Hepatocyte (in vitro differentiated cells): ENCODE data around the gene CORIN. TPM values are rescaled to one million over a fixed set of nuclear protein-coding genes. Genes with fewer than 3 reads are reported as not detected.

Experiments used
- DNase-seq: peaks from one replicate; pipeline ENCODE4 v3.0.0-alpha.2; 2016; ENCODE audit warnings: low spot score
- H2AFZ ChIP-seq: fragments of 200-600 bp; sonication (generic); 2 replicates; pipeline ENCODE4 v1.6.0; 2016; ENCODE audit warnings: antibody characterized with exemption, mild to moderate bottlenecking
- H3K27ac ChIP-seq: fragments of 200-600 bp; sonication (generic); 2 replicates; pipeline ENCODE4 v1.5.1; 2016; ENCODE audit warnings: mild to moderate bottlenecking
- H3K27me3 ChIP-seq: fragments of 200-600 bp; sonication (generic); 2 replicates; pipeline ENCODE4 v1.6.1; 2016
- H3K36me3 ChIP-seq: fragments of 200-600 bp; sonication (generic); replicated peaks from 2 replicates; pipeline ENCODE4 v1.5.1; 2016; ENCODE audit warnings: low read depth; ENCODE audit not compliant: insufficient read depth
- H3K4me1 ChIP-seq: fragments of 200-600 bp; sonication (generic); 2 replicates; pipeline ENCODE4 v1.5.1; 2016; ENCODE audit warnings: mild to moderate bottlenecking, moderate library complexity; ENCODE audit not compliant: insufficient read depth
- H3K4me2 ChIP-seq: fragments of 200-600 bp; sonication (generic); 2 replicates; pipeline ENCODE4 v1.6.0; 2016
- H3K4me3 ChIP-seq: fragments of 200-600 bp; sonication (generic); 2 replicates; pipeline ENCODE4 v1.5.1; 2016; ENCODE audit warnings: mild to moderate bottlenecking
- H3K79me2 ChIP-seq: fragments of 200-600 bp; sonication (generic); 2 replicates; pipeline ENCODE4 v1.6.0; 2017; ENCODE audit warnings: mild to moderate bottlenecking
- H3K9me2 ChIP-seq: fragments of 200-600 bp; sonication (generic); replicated peaks from 2 replicates; pipeline ENCODE4 v1.6.0; 2017; ENCODE audit warnings: mild to moderate bottlenecking; ENCODE audit not compliant: insufficient read depth
- H3K9me3 ChIP-seq: fragments of 200-600 bp; sonication (generic); 2 replicates; pipeline ENCODE4 v1.5.1; 2016; ENCODE audit warnings: low read depth, mild to moderate bottlenecking
- H4K20me1 ChIP-seq: fragments of 200-600 bp; sonication (generic); 2 replicates; pipeline ENCODE4 v1.6.0; 2016; ENCODE audit warnings: mild to moderate bottlenecking; ENCODE audit not compliant: insufficient read depth, poor library complexity, severe bottlenecking
- EZH2 ChIP-seq: fragments of 200-600 bp; sonication (generic); IDR thresholded peaks from 2 replicates; pipeline ENCODE4 v1.6.1; 2016; ENCODE audit warnings: antibody characterized with exemption, mild to moderate bottlenecking, borderline replicate concordance
- EZH2phosphoT487 ChIP-seq: fragments of 200-600 bp; sonication (generic); IDR thresholded peaks from one replicate; pipeline ENCODE4 v1.6.1; 2018; ENCODE audit warnings: antibody characterized with exemption, mild to moderate bottlenecking, low read depth, moderate library complexity; ENCODE audit not compliant: unreplicated experiment, severe bottlenecking
- whole genome bisulfite sequencing: methylation state at CpG from one replicate; pipeline ENCODE4 v1.1.6; 2016; ENCODE audit warnings: low lambda C conversion rate; ENCODE audit errors: missing lambda C conversion rate; 5-methylcytosine and 5-hydroxymethylcytosine counted together
- polyA plus RNA-seq: library from polyadenylated mRNA; unstranded; fragments of >200 nt; fragmentation: Nextera tagmentation; extraction: Ambion mirVana; gene quantifications from 2 replicates; pipeline ENCODE4 v1.2.1, GENCODE V29; 2016
- total RNA-seq: library from RNA; depleted of rRNA; stranded (reverse); fragments of >200 nt; gene quantifications from 2 replicates; pipeline ENCODE4 v1.2.3, GENCODE V29; 2014
- TF ChIP-seq, protein P1 (sequence below): fragments of 200-600 bp; sonication (generic); IDR thresholded peaks from 2 replicates; pipeline ENCODE4 v1.5.1; 2016; ENCODE audit warnings: antibody characterized with exemption, mild to moderate bottlenecking; ENCODE audit not compliant: poor library complexity

Gene CORIN
- total and polyA plus RNA-seq, 2 experiments from 2014 or later = 0.13 to 0.40 TPM

DNA sequence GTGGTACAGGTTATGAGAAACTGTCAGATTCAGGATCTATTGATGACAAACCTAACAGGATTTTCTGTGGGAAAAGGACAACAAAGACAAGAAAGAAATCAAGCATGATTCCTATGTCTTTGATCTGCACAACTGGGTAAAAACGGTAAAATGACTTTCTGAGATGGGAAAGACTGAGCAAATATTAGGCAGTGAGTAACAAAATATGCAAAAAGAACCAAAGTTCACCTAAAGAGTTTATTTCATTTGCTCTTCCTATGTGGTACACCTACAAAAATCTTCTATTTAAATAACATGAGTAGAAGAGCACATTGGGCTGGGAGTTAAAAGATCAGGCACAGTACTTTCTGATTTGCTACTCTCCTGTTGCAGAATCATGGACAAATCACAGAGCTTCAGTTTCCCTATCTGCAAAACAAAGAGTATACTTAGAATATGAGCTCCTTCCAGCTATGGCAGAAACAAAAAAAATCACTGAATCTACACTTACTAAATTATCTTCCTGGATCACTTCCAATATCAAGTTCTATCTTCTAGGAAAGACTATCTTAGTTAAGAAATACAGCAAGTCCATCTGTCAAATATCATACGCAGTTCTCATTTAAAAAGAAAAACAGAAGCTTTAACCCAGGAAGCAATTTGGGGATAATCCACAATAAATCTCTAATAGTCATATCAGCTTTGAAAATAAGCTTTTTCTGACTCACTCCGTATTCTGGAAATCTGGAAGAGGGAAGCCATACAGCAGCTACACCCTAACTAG, 39.1 kb upstream of the CORIN start:
- no peak for DNase-seq
- Histone ChIP-seq H2AFZ (no peak overlapping the region), H4K20me1 (no peaks in the 10 kb centered on the region), H3K4me2 (no peak overlapping the region), H3K79me2 (no peaks in the 10 kb centered on the region), H3K36me3 (peaks cover 6% of the 10 kb centered on the region), H3K27ac (no peak overlapping the region), H3K9me3 (no peaks in the 10 kb centered on the region), H3K9me2 (no peaks in the 10 kb centered on the region), H3K4me1 (peaks cover 6% of the 10 kb centered on the region), H3K27me3 (no peaks in the 10 kb centered on the region), H3K4me3 (no peak overlapping the region)
- WGBS = 92% methylated on average over 3 of the region's 3 CpGs
- TF ChIP-seq EZH2phosphoT487 (no peak), EZH2 (no peak)
- TF ChIP-seq, protein P1, sequence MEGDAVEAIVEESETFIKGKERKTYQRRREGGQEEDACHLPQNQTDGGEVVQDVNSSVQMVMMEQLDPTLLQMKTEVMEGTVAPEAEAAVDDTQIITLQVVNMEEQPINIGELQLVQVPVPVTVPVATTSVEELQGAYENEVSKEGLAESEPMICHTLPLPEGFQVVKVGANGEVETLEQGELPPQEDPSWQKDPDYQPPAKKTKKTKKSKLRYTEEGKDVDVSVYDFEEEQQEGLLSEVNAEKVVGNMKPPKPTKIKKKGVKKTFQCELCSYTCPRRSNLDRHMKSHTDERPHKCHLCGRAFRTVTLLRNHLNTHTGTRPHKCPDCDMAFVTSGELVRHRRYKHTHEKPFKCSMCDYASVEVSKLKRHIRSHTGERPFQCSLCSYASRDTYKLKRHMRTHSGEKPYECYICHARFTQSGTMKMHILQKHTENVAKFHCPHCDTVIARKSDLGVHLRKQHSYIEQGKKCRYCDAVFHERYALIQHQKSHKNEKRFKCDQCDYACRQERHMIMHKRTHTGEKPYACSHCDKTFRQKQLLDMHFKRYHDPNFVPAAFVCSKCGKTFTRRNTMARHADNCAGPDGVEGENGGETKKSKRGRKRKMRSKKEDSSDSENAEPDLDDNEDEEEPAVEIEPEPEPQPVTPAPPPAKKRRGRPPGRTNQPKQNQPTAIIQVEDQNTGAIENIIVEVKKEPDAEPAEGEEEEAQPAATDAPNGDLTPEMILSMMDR = no peak

DNA sequence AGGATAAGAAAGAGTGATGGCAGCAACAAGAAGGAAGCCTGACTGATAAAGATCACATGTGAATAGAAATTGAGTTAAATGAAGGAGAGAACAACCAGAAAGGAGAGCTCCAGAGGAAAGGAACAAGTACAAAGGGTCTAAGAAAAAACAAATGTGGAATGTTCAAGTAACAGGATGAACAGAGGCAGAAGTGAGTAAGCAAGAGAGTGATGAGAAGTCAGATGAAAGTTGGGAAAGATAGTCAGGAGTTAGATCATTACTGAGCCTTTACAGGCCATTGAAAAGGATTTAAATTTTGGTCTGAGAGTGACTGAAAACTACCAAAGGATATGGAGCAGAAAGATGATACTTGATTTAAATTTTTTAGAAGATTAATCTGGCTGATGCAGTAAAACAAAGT, 38.4 kb upstream of the CORIN start:
- H3K4me1 ChIP-seq = peaks cover 6% of the 10 kb centered on the region
- H4K20me1 ChIP-seq = no peaks in the 10 kb centered on the region
- no peak overlapping the region for H3K27ac ChIP-seq
- H3K79me2 ChIP-seq = no peaks in the 10 kb centered on the region
- H3K4me2 ChIP-seq = no peak overlapping the region
- peaks cover under 1% of the 10 kb centered on the region for H3K36me3 ChIP-seq
- no peaks in the 10 kb centered on the region for H3K9me2 ChIP-seq
- TF ChIP-seq, protein P1 = no peak
- TF ChIP-seq EZH2phosphoT487 (no peak), EZH2 (no peak)
- H3K9me3 ChIP-seq = no peaks in the 10 kb centered on the region
- H2AFZ ChIP-seq = no peak overlapping the region
- no peaks in the 10 kb centered on the region for H3K27me3 ChIP-seq
- no peak overlapping the region for H3K4me3 ChIP-seq
- no peak for DNase-seq

DNA sequence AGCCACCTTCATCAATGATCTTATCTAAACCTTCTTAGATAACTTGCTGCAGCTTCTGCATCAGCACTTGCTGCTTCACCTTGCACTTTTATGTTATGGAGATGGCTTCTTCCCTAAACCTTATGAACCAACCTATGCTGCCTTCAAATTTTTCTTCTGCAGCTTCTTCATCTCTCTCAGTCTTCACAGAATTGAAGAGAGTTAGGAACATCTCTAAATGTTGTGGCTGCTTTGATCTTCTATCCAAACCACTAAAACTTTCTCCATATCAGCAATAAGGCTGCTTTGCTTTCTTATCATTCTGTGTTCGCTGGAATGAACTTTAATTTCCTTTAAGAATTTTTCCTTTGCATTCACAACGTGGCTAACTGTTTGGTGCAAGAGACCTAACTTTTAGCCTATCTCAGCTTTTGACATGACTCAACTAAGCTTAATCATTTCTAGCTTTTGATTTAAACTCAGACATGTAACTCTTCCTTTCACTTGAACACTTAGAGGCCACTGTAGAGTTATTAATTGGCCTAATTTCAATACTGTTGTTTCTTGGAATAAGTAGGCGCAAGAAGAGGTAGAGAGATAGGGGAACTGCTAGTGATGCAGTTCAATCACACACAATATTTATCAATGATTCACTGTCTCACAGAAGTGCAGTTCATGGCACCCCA, 36.1 kb upstream of the CORIN start:
- Histone ChIP-seq H3K9me3 (no peaks in the 10 kb centered on the region), H3K27me3 (no peaks in the 10 kb centered on the region), H3K36me3 (no peaks in the 10 kb centered on the region), H3K4me3 (no peak overlapping the region), H3K9me2 (no peaks in the 10 kb centered on the region), H3K4me2 (no peak overlapping the region), H4K20me1 (no peaks in the 10 kb centered on the region), H3K79me2 (no peaks in the 10 kb centered on the region), H2AFZ (no peak overlapping the region), H3K27ac (no peak overlapping the region), H3K4me1 (no peaks in the 10 kb centered on the region)
- WGBS = 94% methylated on average over 3 of the region's 3 CpGs
- TF ChIP-seq, protein P1 = no peak
- TF ChIP-seq EZH2phosphoT487 = no peak
- no peak for TF ChIP-seq EZH2
- no peak for DNase-seq
